GM19099 (cell line): Measurements from ENCODE around the gene XKR7.

ENCODE experiments used
- POLR2A ChIP-seq: IDR thresholded peaks from 3 replicates; pipeline ENCODE4 v1.6.1; 2011; ENCODE audit warnings: low read depth; ENCODE audit not compliant: insufficient read length; ENCODE audit errors: extremely low read depth

XKR7 gene

DNA sequence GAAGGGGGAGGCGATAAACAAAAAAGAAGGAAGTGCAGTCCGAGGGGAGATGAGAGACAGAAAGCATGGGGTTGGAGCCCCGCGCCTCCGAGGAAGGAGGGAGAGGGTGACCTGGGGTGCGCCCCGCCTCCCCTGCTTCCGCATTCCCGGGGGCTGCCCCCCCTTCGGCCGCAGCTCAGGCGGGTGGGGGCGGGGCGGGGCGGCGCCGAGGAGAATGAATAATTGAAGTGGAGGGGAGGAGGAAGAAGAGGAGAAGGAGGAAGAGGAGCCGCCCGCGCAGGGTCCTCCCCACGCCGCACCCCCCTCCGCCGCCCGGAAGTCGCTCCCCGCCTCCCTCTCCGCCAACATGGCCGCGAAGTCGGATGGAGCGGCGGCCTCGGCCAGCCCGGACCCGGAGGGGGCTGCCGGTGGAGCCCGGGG, at the start of gene XKR7:
TSS of gene XKR7 (plus strand) at position 322 of the 420 bp plus-strand sequence. CDS start at position 347, 25 bp downstream.
- TF ChIP-seq POLR2A, result no peak

DNA sequence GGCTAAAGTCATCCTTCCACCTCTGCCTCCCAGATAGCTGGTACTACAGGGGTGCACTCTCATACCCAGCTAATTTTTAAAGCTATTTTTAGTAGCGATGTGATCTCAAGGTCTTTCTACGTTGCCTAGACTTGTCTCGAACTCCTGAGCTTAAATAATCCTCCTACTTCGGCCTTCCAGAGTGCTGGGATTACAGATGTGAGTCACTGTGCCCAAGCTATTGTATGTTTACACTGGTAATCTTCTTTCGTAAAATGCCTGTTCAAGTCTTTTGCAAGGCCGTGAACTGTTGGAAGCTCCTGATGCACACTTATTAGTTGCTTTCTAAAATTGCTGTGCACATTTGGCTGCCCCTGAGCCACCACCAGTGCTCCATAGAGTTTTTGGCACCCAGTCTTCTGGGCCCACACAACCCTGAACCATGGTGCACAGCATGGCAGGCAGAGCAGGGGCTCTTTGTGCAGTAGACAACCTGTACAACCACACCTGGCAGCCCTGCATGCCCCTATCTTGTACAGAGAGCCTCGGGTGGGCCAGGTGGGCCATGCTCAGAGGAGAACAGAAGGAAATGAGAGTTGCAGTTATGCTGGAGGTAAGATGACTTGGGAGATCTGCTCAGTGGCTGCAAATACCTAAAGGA, 49.4 kb upstream of the XKR7 start:
- no peak for TF ChIP-seq POLR2A

DNA sequence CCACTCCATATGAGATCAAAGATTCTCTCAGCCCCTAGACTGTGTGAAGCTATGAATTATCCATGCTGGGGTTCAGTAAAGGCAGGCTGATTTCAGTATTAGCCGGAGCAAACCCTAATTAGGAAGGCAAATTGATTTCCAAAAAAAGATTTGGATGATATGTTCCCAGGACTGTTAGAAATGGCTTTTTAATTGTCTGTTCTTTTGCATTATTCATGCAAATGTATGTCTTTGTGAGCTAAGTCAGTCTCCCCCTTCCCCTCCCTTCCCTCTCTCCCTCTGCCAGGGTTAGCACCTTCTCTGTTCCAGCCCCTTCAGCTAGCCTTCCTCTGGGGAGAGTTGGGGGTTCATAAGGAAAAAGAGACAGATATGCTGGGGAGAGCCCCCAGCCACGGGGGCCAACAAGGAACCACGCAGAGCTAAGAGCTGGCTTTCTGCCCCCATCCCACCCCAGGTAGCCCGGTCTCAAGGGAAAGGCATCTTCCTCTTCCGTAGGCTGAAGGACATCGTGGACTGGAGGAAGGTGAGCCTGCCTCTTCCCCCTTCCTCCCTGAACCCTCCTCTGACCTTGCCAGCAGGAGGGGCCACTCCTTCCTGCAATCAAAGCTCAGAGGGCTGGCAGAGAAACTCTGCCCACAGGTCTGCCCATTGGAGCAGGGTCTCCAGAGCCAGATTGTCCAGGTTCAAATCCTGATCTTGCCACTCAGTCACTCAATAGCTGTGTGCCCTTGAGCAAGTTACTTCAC, 48.4 kb upstream of the XKR7 start:
- no peak for TF ChIP-seq POLR2A

GRCh38 chr20:31920275-31920855, 47.6 kb upstream of the XKR7 start:
- TF ChIP-seq POLR2A, result no peak

DNA sequence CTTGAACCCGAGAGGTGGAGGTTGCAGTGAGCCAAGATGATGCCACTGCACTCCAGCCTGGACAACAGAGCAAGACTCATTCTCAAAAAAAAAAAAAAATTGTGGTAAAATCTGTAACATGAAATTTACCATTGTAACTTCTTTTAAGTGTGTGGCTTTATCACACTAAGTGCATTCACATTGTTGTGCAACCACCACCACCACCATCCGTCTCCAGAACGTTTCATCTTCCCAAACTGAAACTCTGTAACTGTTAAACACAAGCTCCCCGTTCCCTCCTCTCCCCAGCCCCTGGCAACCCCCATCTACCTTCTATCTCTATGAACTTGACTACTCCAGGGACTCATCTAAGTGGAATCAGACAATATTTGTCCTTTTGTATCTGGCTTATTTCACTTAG, 45.8 kb upstream of the XKR7 start:
- TF ChIP-seq POLR2A, result no peak

DNA sequence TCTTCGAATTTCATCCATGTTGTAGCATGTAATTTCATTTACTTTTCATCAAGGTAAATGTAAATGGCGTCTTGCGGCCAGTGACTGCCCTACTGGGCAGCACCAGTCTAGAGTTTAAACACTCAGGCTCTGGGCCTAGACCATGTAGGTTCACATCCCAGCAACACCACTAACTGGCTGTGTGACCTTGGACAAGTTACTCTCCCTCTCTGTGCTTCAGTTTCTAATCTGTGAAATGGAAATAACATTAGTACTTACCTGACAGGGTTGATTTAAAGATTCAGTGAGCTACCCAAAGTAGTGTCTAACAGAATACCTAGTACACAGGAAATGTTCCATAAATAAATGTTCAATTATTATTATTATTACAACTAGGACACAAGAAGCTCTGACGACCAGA, 45.4 kb upstream of the XKR7 start:
- no peak for TF ChIP-seq POLR2A

GRCh38 chr20:31923388-31924331, 44.3 kb upstream of the XKR7 start:
- TF ChIP-seq POLR2A, result no peak

DNA sequence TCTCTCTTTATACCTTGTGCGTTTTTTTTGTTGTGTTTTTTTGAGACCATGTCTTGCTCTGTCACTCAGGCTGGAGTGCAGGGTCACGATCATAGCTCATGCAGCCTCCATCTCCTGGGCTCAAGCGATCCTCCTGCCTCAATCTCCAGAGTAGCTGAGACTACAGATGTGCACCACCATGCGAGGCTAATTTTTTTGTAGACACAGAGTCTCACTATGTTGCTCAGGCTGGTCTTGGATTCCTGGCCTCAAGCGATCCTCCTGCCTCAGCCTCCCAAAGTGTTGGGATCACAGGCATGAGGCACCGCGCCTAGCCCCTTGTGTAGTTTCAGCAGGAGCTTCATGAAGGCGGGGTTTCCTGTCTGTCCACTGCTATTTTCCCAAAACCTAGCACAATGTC, 43.4 kb upstream of the XKR7 start:
- TF ChIP-seq POLR2A, result no peak

DNA sequence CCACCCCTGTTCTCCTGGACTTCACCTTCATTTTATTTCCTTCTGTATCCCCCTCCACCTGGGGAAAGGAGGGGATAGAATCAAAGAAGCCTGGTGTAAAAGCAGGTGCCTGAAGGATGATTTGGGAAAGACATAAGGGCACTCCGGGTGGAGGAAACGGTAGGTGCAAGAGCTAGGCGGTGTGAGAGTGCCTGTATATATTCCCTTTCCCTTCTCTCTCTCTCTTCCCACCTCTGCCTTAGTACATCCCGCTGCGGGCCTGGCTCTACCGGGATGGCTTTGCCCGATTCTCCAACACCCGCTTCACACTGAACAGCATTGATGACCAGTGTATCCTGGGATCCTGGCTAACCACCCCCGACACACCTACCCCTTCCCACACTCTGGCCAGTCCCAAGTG, 42.3 kb upstream of the XKR7 start:
- TF ChIP-seq POLR2A, result no peak

- no peak for TF ChIP-seq POLR2A
Measured at GRCh38 chr20:31926493-31926892, 41.5 kb upstream of the XKR7 start.

GRCh38 chr20:31927627-31928159, 40.3 kb upstream of the XKR7 start:
- no peak for TF ChIP-seq POLR2A

DNA sequence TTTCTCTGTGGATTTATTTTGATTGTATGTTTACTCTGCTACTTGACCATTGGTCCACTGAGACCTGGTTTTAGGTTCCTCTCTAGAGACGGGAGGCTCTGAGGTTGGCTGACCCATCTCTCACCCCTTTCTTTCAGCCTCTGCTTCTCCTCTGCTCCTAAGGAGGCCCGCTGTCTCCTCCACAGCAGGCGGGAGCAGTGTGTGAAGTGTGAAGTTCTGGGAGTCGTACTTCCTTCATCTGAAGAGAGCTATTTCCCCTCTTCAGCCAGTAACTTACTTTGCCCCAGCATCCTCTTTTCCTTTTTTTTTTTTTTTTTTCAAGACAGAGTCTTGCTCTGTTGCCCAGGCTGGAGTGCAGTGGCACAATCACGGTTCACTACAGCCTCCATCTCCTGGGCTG, 37.2 kb upstream of the XKR7 start:
- no peak for TF ChIP-seq POLR2A

- no peak for TF ChIP-seq POLR2A
Measured at GRCh38 chr20:31933698-31934097, 34.3 kb upstream of the XKR7 start.

GRCh38 chr20:31934491-31934890, 33.5 kb upstream of the XKR7 start:
- no peak for TF ChIP-seq POLR2A
